Breast epithelium (tissue), 3 donors: ENCODE results near the gene AMN1.

Experiments used
- POLR2A ChIP-seq: fragments of 450-650 bp; IDR thresholded peaks from one replicate; pipeline ENCODE4 v1.6.1; 2016; ENCODE audit warnings: antibody characterized with exemption, mild to moderate bottlenecking, moderate library complexity
- TF ChIP-seq, protein P1 (sequence below), 3 donors: fragments of 450-650 bp; IDR thresholded peaks; one replicate each; pipeline ENCODE4 v1.5.1; 2016 to 2017; ENCODE audit warnings: antibody characterized with exemption in 3 of 3, mild to moderate bottlenecking in 3 of 3, moderate library complexity in 3 of 3

DNA sequence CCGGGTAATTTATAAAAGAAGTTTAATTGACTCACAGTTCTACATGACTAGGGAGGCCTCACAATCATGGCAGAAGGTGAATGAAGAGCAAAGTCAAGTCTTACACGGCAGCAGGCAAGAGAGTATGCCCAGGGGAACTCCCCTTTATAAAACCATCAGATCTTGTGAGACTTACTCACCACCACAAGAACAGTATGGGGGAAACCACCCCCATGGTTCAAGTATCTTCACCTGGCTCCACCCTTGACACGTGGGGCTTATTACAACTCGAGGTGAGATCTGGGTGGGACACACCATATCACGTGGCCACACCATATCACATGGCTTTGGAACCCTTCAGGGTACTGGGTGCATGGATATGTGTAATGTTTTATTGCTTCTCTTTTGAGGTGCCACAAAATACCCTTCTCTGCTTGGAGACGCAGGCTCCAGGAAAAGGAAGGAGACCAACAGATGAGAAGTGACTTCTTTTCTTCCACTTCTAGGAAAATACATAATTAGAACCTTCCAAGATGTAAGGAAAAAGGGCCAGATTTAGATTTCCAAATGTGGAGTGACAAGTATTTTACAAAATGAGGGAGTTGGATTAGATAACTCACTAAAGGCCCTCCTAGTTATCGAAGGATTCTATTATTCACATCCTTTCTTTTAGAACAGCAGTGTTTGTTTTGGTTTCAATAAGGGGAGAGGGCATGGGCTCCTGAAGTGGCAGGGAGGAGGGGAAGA lies 102.4 kb downstream of the AMN1 start:
- TF ChIP-seq, protein P1, sequence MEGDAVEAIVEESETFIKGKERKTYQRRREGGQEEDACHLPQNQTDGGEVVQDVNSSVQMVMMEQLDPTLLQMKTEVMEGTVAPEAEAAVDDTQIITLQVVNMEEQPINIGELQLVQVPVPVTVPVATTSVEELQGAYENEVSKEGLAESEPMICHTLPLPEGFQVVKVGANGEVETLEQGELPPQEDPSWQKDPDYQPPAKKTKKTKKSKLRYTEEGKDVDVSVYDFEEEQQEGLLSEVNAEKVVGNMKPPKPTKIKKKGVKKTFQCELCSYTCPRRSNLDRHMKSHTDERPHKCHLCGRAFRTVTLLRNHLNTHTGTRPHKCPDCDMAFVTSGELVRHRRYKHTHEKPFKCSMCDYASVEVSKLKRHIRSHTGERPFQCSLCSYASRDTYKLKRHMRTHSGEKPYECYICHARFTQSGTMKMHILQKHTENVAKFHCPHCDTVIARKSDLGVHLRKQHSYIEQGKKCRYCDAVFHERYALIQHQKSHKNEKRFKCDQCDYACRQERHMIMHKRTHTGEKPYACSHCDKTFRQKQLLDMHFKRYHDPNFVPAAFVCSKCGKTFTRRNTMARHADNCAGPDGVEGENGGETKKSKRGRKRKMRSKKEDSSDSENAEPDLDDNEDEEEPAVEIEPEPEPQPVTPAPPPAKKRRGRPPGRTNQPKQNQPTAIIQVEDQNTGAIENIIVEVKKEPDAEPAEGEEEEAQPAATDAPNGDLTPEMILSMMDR (IDR thresholded peaks at IDR 0.05): no peak
- TF ChIP-seq POLR2A: no peak
